Stimulated activated CD8-positive, alpha-beta memory T cell treated with anti-CD3 and anti-CD28 coated beads, Interleukin-4, amount 100 ng/mL, for 1 hour (primary cell): ENCODE results near the gene UBL4A.

Source experiments
- DNase-seq, 2 donors: peaks; one replicate each; pipeline ENCODE4 v3.0.0-alpha.2; 2020; ENCODE audit warnings: low read depth in 2 of 2, low spot score in 1 of 2

Gene UBL4A

GRCh38 chrX:154486396-154487207 is at the start of gene UBL4A:
TSS of gene UBL4A (minus strand) at chrX:154486615. CDS start at chrX:154486584, 31 bp downstream.
- no peak for DNase-seq

- DNase-seq = no peak
These were observed 49.5 kb upstream of the UBL4A start for GRCh38 chrX:154535892-154536291.

GRCh38 chrX:154534526-154535322 is 48.3 kb upstream of the UBL4A start:
- DNase-seq = peak; percentile 75

GRCh38 chrX:154532690-154533089 is 46.3 kb upstream of the UBL4A start:
- DNase-seq = no peak

- no peak for DNase-seq
These were observed 45.2 kb upstream of the UBL4A start for GRCh38 chrX:154531626-154532025.

GRCh38 chrX:154530286-154530685 is 43.9 kb upstream of the UBL4A start:
- no peak for DNase-seq

- DNase-seq = no peak
These were observed 42.8 kb upstream of the UBL4A start for GRCh38 chrX:154529206-154529612.

GRCh38 chrX:154526901-154527675 is 40.7 kb upstream of the UBL4A start:
- no peak for DNase-seq

GRCh38 chrX:154525606-154526490 is 39.4 kb upstream of the UBL4A start:
- DNase-seq = no peak

GRCh38 chrX:154519389-154519788 is 33.0 kb upstream of the UBL4A start:
- DNase-seq = no peak

GRCh38 chrX:154517101-154517781 is 30.8 kb upstream of the UBL4A start:
- DNase-seq = no peak

- no peak for DNase-seq
These were observed 30.3 kb upstream of the UBL4A start for GRCh38 chrX:154516656-154517100.

GRCh38 chrX:154515966-154516655 is 29.7 kb upstream of the UBL4A start, which contains the start of gene FAM3A:
TSS of gene FAM3A (minus strand) at chrX:154516232. CDS start at chrX:154515772, 460 bp downstream.
- DNase-seq = peak; percentile 80 to 86

GRCh38 chrX:154515090-154515965 is 28.9 kb upstream of the UBL4A start:
- DNase-seq = no peak

- no peak for DNase-seq
These were observed 27.3 kb upstream of the UBL4A start for GRCh38 chrX:154513716-154514115.

- no peak for DNase-seq
These were observed 26.6 kb upstream of the UBL4A start for GRCh38 chrX:154512879-154513553.

- DNase-seq = no peak
These were observed 25.3 kb upstream of the UBL4A start for GRCh38 chrX:154511761-154512160.

GRCh38 chrX:154509455-154509854 is 23.0 kb upstream of the UBL4A start:
- no peak for DNase-seq
